T-helper 17 cell (primary cell): Measurements from ENCODE around the gene ABLIM2. TPM values are rescaled to one million over a fixed set of nuclear protein-coding genes. Genes with fewer than 3 reads are reported as not detected.
A peak's percentile ranks its signal among the peaks of the same experiment; 100 is the strongest.

Experiments used
- ATAC-seq: fragments of 150-1000 bp; cut with Tn5 transposase; 2 replicates; pipeline ENCODE4 v1.10.0; 2021; ENCODE audit warnings: mild to moderate bottlenecking, moderate library complexity
- DNase-seq, 3 donors: peaks; one replicate each; pipeline versions ENCODE4 v3.0.0 to v3.0.0-alpha.2; 2020 to 2021
- H3K9me3 ChIP-seq: one replicate; pipeline ENCODE4 v1.7.0; 2013; ENCODE audit warnings: low read length, mild to moderate bottlenecking; ENCODE audit not compliant: control insufficient read depth, poor library complexity, severe bottlenecking
- H3K27ac Mint-ChIP-seq: one replicate; pipeline ENCODE4 v1.8.0; 2022; ENCODE audit warnings: mild to moderate bottlenecking, moderate library complexity, mixed read lengths
- H3K27me3 Mint-ChIP-seq: one replicate; pipeline ENCODE4 v1.8.0; 2022; ENCODE audit warnings: mixed read lengths
- H3K36me3 Mint-ChIP-seq: one replicate; pipeline ENCODE4 v1.8.0; 2022; ENCODE audit warnings: low read depth, mixed read lengths
- H3K4me1 Mint-ChIP-seq: one replicate; pipeline ENCODE4 v1.8.0; 2022; ENCODE audit warnings: mild to moderate bottlenecking, mixed read lengths
- H3K4me3 Mint-ChIP-seq: one replicate; pipeline ENCODE4 v1.8.0; 2022; ENCODE audit warnings: mild to moderate bottlenecking, moderate library complexity, mixed read lengths
- total RNA-seq, 4 donors: library from RNA in 2 of 4; stranded (reverse) in 2 of 4; gene quantifications; one replicate each; pipeline ENCODE4 v1.2.3 and lab custom pipeline; 2022 to 2026

The ABLIM2 gene
- total RNA-seq, 2 donors from 2014 or later = 4.1 to 4.3 TPM

DNA sequence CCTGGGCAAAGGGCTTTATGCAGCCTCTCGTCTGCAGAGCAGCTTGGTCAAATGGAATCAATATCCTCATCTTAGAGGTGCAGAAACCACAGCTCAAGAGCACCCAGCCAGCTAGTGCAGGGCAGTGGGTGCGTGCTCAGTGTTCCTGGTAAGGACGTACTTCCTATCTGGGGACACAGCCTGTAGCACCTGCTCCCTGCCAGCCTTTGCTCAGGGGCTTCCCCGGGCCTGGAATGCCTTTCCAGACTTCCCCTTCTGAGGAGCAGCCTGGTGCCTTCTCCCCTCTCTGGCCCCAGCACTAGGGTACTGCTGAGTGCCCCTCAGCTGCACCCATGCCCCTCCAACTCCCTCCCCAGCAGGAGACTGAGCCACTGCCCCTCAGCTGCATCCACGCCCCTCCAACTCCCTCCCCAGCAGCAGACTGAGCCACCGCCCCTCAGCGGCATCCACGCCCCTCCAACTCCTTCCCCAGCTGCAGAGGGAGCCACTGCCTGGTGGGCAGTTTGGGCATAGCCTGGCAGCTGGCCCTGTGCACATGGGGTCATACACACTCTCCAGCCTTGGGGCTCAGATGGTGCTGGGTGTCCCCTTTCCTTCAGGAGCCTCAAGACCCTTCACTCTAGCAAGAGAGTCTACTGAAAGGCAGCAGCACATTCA, 176.7 kb downstream of the ABLIM2 start:
- no peak overlapping the region for H3K27ac Mint-ChIP-seq
- no peak for ATAC-seq

DNA sequence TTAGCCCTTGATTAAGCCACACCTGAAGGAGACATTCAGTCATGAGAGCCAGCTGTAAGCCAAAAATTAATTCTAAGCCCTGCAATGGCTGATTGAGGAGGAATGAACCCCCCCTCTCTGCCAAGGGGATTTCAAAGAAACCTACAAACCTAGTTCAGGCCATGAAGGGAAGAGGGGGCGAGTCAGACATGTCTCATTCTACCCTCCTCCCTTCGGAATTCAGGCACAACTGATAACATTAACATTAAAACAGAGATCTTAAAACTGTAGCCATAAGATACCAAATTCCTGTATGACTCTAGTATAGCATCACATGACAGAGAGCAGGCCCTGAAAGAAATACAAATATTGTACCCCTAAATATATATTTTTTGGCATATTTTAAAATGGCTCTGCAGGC, 178.6 kb downstream of the ABLIM2 start:
- no peak for ATAC-seq
- Mint-ChIP-seq H3K36me3 (no peaks in the 10 kb centered on the region), H3K27me3 (peaks cover 4% of the 10 kb centered on the region), H3K4me3 (no peak overlapping the region), H3K4me1 (peaks cover 13% of the 10 kb centered on the region), H3K27ac (peak overlapping the region; percentile 47)
- H3K9me3 ChIP-seq = no peaks in the 10 kb centered on the region
- DNase-seq = no peak

More for the DNA sequence above, 176.7 kb downstream of the ABLIM2 start:
- H3K9me3 ChIP-seq = no peaks in the 10 kb centered on the region
- Mint-ChIP-seq H3K36me3 (no peaks in the 10 kb centered on the region), H3K4me3 (no peak overlapping the region), H3K27me3 (peaks cover 4% of the 10 kb centered on the region), H3K4me1 (peaks cover 8% of the 10 kb centered on the region)
- DNase-seq = no peak

DNA sequence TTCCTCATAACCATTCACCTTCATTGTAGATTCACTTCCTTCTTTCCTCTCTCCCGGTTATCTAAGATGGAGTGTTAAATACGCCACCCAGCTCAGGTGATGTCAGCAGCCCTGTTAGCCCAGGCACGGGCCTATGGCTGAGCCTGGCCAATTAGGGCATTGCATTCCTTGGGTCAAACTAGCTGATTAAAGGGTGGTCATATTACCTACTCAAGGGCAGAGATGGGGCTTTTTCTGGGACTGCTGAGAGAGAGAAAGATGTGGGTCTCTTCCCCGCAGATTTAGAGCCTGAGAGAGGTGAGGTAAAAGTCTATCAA, 179.0 kb downstream of the ABLIM2 start:
- H3K4me3 Mint-ChIP-seq = no peak overlapping the region
- ATAC-seq = no peak
- H3K9me3 ChIP-seq = no peaks in the 10 kb centered on the region
- no peaks in the 10 kb centered on the region for H3K36me3 Mint-ChIP-seq
- H3K27ac Mint-ChIP-seq = peak overlapping the region; percentile 47
- H3K4me1 Mint-ChIP-seq = peaks cover 13% of the 10 kb centered on the region
- peaks cover 4% of the 10 kb centered on the region for H3K27me3 Mint-ChIP-seq
- no peak for DNase-seq

DNA sequence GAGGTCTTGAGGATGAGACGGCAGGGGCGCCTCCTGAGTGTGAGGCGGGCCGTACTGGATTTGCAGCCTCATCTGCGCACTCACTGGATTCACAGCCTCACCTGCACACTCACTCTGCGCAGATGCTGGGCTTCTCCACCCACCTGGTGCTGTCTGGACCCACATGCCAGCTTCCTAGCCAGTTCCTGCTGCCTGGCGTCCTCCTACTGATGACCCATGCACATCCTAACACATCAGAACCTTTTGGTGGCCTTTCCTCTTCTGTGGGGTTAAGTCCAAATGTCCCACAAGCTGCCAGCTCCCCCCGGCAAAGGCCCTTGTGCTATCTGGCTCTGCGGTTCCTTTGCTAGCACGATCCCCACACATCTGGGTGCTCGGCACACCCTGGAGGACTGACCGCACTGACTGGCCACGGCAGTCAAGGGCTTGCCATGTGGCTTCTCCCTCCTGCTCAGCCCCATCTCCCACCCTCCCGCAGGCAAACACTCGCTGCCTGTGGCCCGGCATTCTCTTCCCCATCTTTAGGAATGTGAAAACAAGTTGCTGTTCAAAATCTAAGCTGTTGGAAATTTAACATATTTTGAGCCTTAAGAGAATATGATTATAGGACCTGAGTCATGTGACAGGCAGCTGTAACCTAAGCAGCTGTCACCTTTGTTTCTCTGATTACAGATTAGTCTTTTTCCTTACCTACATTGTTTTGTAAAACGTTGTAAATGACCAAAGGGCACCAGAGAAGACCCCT, 179.5 kb downstream of the ABLIM2 start:
- H3K36me3 Mint-ChIP-seq = no peaks in the 10 kb centered on the region
- peaks cover 3% of the 10 kb centered on the region for H3K27me3 Mint-ChIP-seq
- H3K9me3 ChIP-seq = no peaks in the 10 kb centered on the region
- H3K27ac Mint-ChIP-seq = peak overlapping the region; percentile 47
- H3K4me3 Mint-ChIP-seq = no peak overlapping the region
- DNase-seq = no peak
- peaks cover 13% of the 10 kb centered on the region for H3K4me1 Mint-ChIP-seq
- no peak for ATAC-seq

DNA sequence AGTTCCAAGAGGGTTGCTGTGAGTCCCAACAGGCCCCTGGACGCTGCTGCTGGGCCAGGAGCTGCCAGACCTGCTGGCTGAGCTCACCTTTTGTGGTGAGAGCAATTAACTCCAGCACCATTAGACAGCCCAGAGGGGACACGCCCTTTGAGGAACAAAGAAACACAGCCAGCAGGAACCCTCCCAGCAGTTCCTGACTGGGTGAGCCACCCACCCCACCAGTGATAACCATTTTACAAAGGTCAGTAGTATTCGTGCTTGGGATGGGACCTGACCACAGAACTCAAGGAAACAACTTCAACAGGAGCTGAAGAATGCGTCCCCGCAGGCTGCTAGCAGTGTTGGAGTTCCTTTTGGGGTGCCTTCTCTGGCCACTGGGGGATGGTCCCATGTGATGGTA, 180.1 kb downstream of the ABLIM2 start:
- Mint-ChIP-seq H3K36me3 (no peaks in the 10 kb centered on the region), H3K27ac (no peak overlapping the region), H3K27me3 (no peaks in the 10 kb centered on the region), H3K4me1 (peaks cover 16% of the 10 kb centered on the region), H3K4me3 (no peak overlapping the region)
- DNase-seq (no peak), ATAC-seq (no peak)
- no peaks in the 10 kb centered on the region for H3K9me3 ChIP-seq

DNA sequence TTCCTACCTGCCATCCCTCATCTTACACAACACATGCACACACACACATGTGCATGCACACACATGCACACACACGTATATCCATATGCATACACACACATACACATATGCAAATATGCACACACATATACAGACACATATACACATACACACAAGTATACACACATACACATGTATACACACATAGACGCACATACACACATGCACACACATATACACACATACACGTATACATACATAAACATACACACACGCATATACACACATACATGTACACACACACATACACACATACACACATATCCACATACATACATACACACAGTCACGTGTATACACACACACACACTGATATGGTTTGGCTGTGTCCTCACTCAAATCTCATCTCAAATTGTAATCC, 182.0 kb downstream of the ABLIM2 start:
- ATAC-seq (no peak), DNase-seq (no peak)
- Mint-ChIP-seq H3K36me3 (peaks cover 5% of the 10 kb centered on the region), H3K27me3 (no peaks in the 10 kb centered on the region), H3K4me3 (no peak overlapping the region), H3K27ac (peak overlapping the region; percentile 47), H3K4me1 (peaks cover 31% of the 10 kb centered on the region)
- H3K9me3 ChIP-seq = no peaks in the 10 kb centered on the region

DNA sequence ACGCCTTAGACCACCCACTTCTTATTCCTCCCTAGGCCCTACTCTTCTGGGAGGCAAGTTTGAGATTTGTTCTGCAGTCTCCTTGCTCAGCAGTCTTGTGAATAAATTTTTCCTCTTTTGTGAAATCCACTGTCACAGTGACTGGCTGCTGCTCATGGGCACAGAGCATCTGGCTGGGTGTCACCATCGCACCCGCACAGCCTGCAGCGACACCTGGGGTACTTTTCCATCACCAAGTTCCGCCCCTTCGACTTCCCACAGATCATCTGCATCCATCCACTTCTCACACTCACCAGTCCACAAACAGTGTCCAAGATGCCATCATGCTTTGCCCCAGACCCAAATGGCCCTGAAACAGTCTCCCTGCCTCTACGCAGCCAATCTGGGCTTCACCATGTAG, 182.6 kb downstream of the ABLIM2 start:
- peaks cover 5% of the 10 kb centered on the region for H3K36me3 Mint-ChIP-seq
- no peak overlapping the region for H3K4me3 Mint-ChIP-seq
- no peaks in the 10 kb centered on the region for H3K27me3 Mint-ChIP-seq
- ATAC-seq (no peak), DNase-seq (no peak)
- H3K27ac Mint-ChIP-seq = peak overlapping the region; percentile 47
- H3K9me3 ChIP-seq = no peaks in the 10 kb centered on the region
- peaks cover 33% of the 10 kb centered on the region for H3K4me1 Mint-ChIP-seq

DNA sequence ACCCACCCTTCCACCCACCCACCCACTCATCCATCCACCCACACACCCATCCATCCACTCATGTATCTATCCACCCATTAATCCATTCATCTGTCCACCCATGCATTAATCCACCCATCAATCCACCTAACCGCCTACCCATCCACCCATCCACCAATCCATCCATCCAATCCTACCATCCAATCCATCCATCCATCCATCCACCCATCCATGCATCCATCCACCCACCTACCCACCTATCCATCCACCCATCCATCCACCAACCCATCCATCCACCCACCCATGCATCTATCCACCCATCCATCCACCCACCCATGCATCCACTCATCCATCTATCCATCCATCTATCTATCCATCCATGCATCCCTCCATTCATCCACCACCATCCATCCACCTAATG, 184.2 kb downstream of the ABLIM2 start:
- Mint-ChIP-seq H3K27ac (no peak overlapping the region), H3K4me3 (no peak overlapping the region), H3K4me1 (peaks cover 42% of the 10 kb centered on the region), H3K36me3 (peaks cover 8% of the 10 kb centered on the region), H3K27me3 (no peaks in the 10 kb centered on the region)
- H3K9me3 ChIP-seq = no peaks in the 10 kb centered on the region
- DNase-seq (no peak), ATAC-seq (no peak)

DNA sequence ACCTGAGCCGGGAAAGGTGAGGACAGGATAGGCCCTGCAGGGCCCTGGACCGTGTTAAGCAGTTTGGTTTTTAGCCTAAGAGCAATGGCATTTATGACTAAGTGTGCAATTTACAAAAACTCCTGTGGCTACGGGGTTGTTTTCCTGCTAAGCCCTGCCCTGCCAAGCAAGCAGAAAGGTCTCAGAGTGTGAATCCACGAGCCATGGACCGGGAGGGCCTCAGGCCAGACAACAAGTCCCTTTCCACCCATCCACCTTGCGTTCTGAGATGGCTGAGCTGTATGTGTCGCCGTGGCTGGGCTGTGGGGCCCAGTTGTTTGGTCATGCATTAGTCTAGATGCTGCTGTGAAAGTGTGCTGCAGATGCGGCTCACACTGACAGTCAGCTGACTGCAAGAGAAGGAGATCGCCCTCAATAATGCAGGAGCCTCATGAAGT, 185.1 kb downstream of the ABLIM2 start:
- H3K4me1 Mint-ChIP-seq = peaks cover 44% of the 10 kb centered on the region

DNA sequence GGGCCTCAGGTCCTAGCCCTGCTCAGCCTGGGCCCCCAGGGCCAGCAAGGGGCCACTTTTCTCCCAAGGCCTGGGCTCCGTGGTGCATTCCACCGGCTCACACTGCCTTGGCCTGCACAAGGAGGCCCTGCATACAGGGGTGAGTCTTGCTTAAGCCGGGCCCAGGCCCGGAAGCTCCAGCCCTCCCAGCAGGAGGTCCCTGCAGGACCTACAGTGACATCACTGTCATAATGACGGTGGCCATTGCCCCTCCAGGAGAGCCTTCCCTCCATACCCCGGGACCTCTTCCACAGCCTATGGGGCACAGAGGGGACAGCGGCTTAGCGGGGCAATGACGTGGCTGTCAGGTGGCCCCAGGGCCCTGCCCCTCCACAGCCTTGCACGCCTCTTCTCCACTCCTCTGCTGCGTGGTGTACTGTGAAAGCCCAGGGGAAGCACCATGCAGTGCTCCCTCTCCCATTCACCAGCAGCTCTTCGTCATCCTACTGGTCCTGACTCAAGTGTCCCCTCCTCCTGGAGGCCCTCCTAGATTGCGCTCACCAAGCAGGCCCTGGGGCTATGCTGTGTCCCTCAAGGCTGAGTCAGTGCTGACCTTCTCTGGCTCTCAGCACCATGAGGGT, 186.6 kb downstream of the ABLIM2 start:
- Mint-ChIP-seq H3K4me3 (peak overlapping the region; percentile 99), H3K27me3 (no peaks in the 10 kb centered on the region), H3K27ac (peak overlapping the region; percentile 99), H3K36me3 (peaks cover 8% of the 10 kb centered on the region), H3K4me1 (peaks cover 52% of the 10 kb centered on the region)
- no peak for DNase-seq
- no peak for ATAC-seq
- H3K9me3 ChIP-seq = no peaks in the 10 kb centered on the region

More for the DNA sequence above, 185.1 kb downstream of the ABLIM2 start:
- H3K27me3 Mint-ChIP-seq = no peaks in the 10 kb centered on the region
- H3K4me3 Mint-ChIP-seq = no peak overlapping the region
- H3K27ac Mint-ChIP-seq = peak overlapping the region; percentile 99
- ATAC-seq (no peak), DNase-seq (no peak)
- no peaks in the 10 kb centered on the region for H3K9me3 ChIP-seq
- H3K36me3 Mint-ChIP-seq = peaks cover 8% of the 10 kb centered on the region

DNA sequence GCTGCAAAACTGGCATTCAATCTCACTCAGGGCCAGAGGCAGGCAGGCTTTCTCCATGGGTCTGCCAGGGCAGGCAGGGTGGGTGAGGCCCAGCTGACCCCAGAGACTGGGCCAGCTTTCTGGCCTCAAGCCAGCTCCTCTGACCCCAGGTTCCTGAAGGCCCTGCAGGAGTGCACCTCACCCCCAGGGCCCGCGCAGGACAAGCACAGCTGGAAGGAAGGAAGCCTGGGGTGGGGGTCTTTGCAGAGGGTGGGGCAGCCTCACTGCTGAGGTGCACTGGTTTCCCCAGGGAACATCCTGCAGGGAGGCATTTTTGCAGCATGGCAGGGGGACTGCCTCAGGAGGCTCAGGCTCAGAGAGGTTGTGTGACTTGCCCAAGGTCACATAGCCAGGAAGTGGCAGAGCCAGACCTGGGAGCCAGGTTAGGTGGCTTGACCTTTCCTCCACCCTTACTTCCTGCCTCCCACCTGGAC, 187.4 kb downstream of the ABLIM2 start:
- ATAC-seq (no peak), DNase-seq (no peak)
- Mint-ChIP-seq H3K27me3 (no peaks in the 10 kb centered on the region), H3K36me3 (peaks cover 8% of the 10 kb centered on the region), H3K27ac (peak overlapping the region; percentile 99), H3K4me1 (peaks cover 52% of the 10 kb centered on the region), H3K4me3 (peak overlapping the region; percentile 99)
- H3K9me3 ChIP-seq = no peaks in the 10 kb centered on the region

DNA sequence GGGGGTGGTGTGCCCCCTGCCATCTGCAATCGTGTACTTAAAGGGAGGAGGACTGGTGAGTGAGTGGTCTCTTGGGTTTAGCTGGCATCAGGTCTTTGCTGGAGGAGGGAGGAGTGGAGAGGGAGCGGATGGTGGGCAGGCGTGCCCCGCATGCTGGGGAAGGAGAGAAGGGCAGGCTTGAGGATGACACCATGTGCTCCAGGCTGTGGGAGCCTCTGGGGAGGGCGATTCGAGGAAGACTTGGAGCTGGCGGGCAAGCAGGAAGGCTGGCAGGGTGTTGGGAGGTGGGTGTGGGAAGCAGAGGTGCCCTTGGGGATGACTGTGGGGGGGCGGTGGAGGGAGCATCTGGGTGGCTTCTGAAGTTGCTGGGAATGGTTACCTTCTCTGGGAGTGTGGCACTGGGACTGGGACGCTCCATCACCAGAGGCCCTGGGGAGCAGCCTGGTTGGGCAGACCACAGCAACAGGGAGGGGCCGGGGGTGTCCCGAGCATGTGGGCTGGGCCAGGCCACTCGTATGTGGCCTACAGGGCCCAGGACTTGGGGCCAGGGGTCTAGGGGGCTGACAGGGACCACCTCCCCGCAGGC, 188.2 kb downstream of the ABLIM2 start:
- peak; percentile 13 for ATAC-seq
- H3K4me3 Mint-ChIP-seq = peak overlapping the region; percentile 99
- H3K27me3 Mint-ChIP-seq = no peaks in the 10 kb centered on the region
- H3K4me1 Mint-ChIP-seq = peaks cover 52% of the 10 kb centered on the region
- peak overlapping the region; percentile 99 for H3K27ac Mint-ChIP-seq
- DNase-seq = no peak
- no peaks in the 10 kb centered on the region for H3K9me3 ChIP-seq
- H3K36me3 Mint-ChIP-seq = peaks cover 8% of the 10 kb centered on the region

DNA sequence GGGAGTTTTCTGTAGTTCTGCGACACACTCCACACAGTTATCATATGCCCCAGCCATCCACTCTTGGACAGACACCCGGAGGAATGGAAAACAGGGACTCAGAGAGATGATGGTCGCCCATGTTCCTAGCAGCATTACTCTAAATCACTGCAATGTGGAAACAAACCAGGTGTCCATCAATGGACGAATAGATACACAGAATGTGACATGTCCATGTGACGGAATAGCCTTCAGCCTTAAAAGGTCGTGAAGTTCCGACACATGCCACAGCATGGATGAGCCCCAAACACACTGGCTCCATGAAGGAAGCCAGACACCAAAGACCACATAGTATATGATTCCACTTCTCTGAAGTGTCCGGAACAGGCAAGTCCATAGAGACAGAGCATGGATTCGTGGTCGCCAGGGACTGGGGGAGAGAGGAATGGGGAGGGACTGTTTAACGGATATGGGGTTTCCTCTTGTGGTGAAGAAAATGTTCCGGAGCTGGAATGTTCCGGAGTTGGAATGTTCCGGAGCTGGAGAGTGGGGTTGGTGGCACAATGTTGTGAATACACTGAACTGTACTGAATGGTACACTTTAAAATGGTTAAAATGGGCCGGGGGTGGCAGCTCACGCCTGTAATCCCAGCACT, 190.2 kb downstream of the ABLIM2 start:
- Mint-ChIP-seq H3K27ac (peak overlapping the region; percentile 99), H3K4me1 (peaks cover 53% of the 10 kb centered on the region), H3K27me3 (no peaks in the 10 kb centered on the region), H3K4me3 (peak overlapping the region; percentile 3), H3K36me3 (peaks cover 8% of the 10 kb centered on the region)
- ATAC-seq (no peak), DNase-seq (no peak)
- no peaks in the 10 kb centered on the region for H3K9me3 ChIP-seq
